GM06990 (cell line): ENCODE measurements around the gene CHMP6.
A peak's percentile ranks its signal among the peaks of the same experiment; 100 is the strongest.

Experiments
- DNase-seq: peaks from one replicate; pipeline ENCODE4 v3.0.0-alpha.2; 2011; ENCODE audit not compliant: insufficient read length; ENCODE audit errors: extremely low read depth
- H3K27me3 ChIP-seq: replicated peaks from 2 replicates; pipeline ENCODE4 v1.6.0; 2011; ENCODE audit warnings: low read length; ENCODE audit not compliant: control insufficient read depth, insufficient read depth
- H3K36me3 ChIP-seq: 2 replicates; pipeline ENCODE4 v1.5.1; 2011; ENCODE audit warnings: low read length; ENCODE audit not compliant: control insufficient read depth, insufficient read depth
- H3K4me3 ChIP-seq: replicated peaks from 2 replicates; pipeline ENCODE4 v1.5.1; 2011; ENCODE audit warnings: low read depth, mild to moderate bottlenecking, control low read depth, low read length
- CTCF ChIP-seq: IDR thresholded peaks from 2 replicates; pipeline ENCODE4 v1.5.1; 2011; ENCODE audit warnings: low read length, control low read depth, mild to moderate bottlenecking, inconsistent platforms; ENCODE audit not compliant: insufficient read depth, poor library complexity, severe bottlenecking

The CHMP6 gene

DNA sequence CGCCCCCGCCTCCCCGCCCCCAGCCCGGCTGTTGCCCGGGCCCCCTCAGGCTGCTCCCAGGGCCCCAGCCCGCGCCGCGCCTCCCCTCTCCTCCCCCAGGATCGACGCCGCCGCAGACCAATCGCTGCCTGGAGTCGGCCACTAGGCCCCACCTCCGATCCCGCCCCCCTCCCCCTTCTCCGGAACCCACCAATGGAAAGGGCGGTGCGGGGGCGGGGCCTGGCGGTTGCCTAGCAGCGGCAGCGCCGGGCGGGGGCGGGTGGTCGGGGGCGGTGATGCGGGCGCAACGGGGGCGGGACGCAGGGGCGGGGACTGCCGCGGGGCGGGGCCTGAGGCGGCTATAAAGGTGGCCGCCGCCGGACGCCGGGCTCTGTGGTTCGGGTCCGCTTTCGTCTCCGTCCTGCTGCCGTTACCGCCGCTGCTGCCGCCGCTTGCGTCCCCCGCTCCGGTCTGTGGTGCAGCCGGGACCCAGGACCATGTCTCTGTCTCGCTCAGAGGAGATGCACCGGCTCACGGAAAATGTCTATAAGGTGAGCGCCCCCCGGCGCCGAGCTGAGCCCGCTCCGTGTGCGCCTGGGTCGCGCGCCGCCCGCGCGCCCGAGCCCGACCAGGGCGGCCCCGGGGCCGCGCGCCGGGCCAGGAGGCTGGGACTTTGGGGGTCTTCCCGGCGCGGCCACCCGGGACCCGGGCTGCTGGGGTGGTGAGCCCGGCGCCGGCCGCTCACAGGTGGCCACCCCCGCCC, 43.3 kb downstream of the CHMP6 start, which contains the start of gene BAIAP2:
TSS of gene BAIAP2 (plus strand) at position 373 of the 742 bp plus-strand sequence. CDS start at position 477, 104 bp downstream.
- Histone ChIP-seq H3K4me3 (peak within 1 kb of the TSS; percentile 62), H3K36me3 (no peaks in the 10 kb centered on the region), H3K27me3 (peaks cover 1% of the 10 kb centered on the region; the same call in 1 of the 2 replicates)
- DNase-seq = peak; percentile 87
- peak; percentile 13 for TF ChIP-seq CTCF

GRCh38 chr17:81035521-81036196, 44.0 kb downstream of the CHMP6 start:
- TF ChIP-seq CTCF = no peak
- H3K27me3 ChIP-seq = peaks cover 1% of the 10 kb centered on the region; the same call in 1 of the 2 replicates
- no peak overlapping the region for H3K4me3 ChIP-seq
- H3K36me3 ChIP-seq = no peaks in the 10 kb centered on the region
- no peak for DNase-seq

DNA sequence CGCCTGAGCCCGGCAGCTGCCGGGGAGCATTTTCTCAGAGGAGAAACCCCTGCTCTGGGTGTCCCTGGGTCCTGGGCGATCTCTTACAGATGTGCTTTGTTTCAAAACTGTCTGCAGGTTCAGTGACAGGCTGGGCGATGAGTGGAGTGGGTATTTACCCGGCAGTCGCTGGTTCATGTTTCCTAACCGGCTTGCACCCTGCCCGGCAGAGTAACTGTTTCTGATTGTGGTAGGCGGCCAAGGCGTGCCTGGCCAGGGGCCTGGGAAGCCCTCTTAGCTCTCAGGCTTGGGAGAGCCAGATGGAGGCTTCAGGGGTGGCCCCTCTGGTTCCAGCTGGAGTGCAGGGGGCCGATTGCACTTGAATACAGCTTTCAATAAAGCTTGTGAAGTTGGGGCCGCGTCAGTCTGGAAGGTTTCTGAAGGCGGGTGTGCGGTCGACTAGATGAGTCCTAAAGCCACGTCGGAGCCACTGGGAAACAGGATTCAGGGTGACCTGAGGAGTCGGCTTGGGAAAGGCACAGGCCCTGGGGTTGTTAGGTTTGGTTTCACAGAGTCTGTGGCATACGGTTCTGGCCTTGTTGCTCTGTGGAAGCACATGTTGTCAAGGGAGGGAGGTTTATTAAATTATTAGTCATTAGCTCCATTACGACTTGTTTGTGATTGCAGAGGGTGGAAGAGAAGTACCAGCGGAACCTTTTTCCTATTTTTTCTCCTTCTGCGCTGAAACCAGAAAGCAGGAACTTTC, 44.7 kb downstream of the CHMP6 start:
- TF ChIP-seq CTCF = no peak
- Histone ChIP-seq H3K4me3 (no peak overlapping the region), H3K27me3 (peaks cover 1% of the 10 kb centered on the region; the same call in 1 of the 2 replicates), H3K36me3 (no peaks in the 10 kb centered on the region)
- no peak for DNase-seq

- Histone ChIP-seq H3K27me3 (peaks cover 1% of the 10 kb centered on the region; the same call in 1 of the 2 replicates), H3K4me3 (no peak overlapping the region), H3K36me3 (no peaks in the 10 kb centered on the region)
- DNase-seq = no peak
- no peak for TF ChIP-seq CTCF
These were observed 45.6 kb downstream of the CHMP6 start for GRCh38 chr17:81037026-81037797.
